K562 (cell line): ENCODE results near the gene SOX15. TPM values are rescaled to one million over a fixed set of nuclear protein-coding genes. Genes with fewer than 3 reads are reported as not detected.

Experiments used
- ATAC-seq: fragments of 200-7000 bp; cut with Tn5 transposase; 3 replicates; pipeline ENCODE4 v1.9.1; 2020; ENCODE audit warnings: moderate library complexity
- BruUV-seq: library from RNA; stranded (reverse); fragments of 400-500 nt; replicated peaks from 2 replicates; lab custom pipeline; 2021; lab: Mats Ljungman, UMichigan
- CTCF ChIA-PET: fragments of 300-600 bp; formaldehyde crosslinking; extraction: SDS; loops from one replicate; lab custom pipeline; 2021; ENCODE audit warnings: low intra/inter-chr PET ratio; lab: Yijun Ruan, JAX
- POLR2A ChIA-PET: fragments of 300-600, 350-650 bp; sonication (Branson Sonifier 250); formaldehyde crosslinking; extraction: SDS; loops from one replicate; lab custom pipeline; 2021; ENCODE audit warnings: antibody characterized with exemption, inconsistent platforms; lab: Yijun Ruan, JAX
- DNase-seq, 4 experiments: peaks; one replicate each; pipeline versions ENCODE4 v3.0.0 to v3.0.0-alpha.2; 2011 to 2018; ENCODE audit warnings: low spot score in 3 of 4, mixed read lengths in 3 of 4; ENCODE audit errors: extremely low read depth in 1 of 4
- FAIRE-seq: peaks from 2 replicates; lab custom pipeline; 2011; peaks lifted over from hg19 to GRCh38; lab: Jason Lieb, UNC
- H2AFZ ChIP-seq: 2 replicates; pipeline ENCODE4 v1.6.0; 2011; ENCODE audit warnings: low read depth, low read length, control low read depth, inconsistent platforms
- H3K27ac ChIP-seq: fragments of 200-600 bp; 3 replicates; pipeline ENCODE4 v1.8.0; 2011; ENCODE audit warnings: low read depth, mild to moderate bottlenecking, control low read depth, inconsistent platforms, low read length, moderate library complexity, mixed read lengths; ENCODE audit errors: extremely low read depth
- H3K27me3 ChIP-seq, 2 experiments: fragments of 300-600 bp in 1 of 2; 2 replicates in 1 of 2; 3 replicates in 1 of 2; pipeline versions ENCODE4 v1.6.0 to v1.8.0; 2011; ENCODE audit warnings: inconsistent platforms in 2 of 2, low read length in 2 of 2, mild to moderate bottlenecking in 1 of 2, mixed read lengths in 1 of 2, moderate library complexity in 1 of 2; ENCODE audit not compliant: control insufficient read depth in 2 of 2, insufficient read depth in 2 of 2
- H3K36me3 ChIP-seq: fragments of 300-600 bp; 3 replicates; pipeline ENCODE4 v1.8.0; 2011; ENCODE audit warnings: mild to moderate bottlenecking, low read length, inconsistent platforms; ENCODE audit not compliant: control insufficient read depth, insufficient read depth
- H3K4me1 ChIP-seq, 2 experiments: fragments of 200-600 bp in 1 of 2; replicated peaks in 1 of 2; 2 replicates in 1 of 2; 3 replicates in 1 of 2; pipeline versions ENCODE4 v1.5.1 to v1.8.0; 2011; ENCODE audit warnings: inconsistent platforms in 2 of 2, low read length in 2 of 2, mild to moderate bottlenecking in 1 of 2, mixed read lengths in 1 of 2, moderate library complexity in 1 of 2; ENCODE audit not compliant: control insufficient read depth in 2 of 2, insufficient read depth in 2 of 2
- H3K4me2 ChIP-seq: 2 replicates; pipeline ENCODE4 v1.6.1; 2011; ENCODE audit warnings: low read length, control low read depth, inconsistent platforms, mixed read lengths; ENCODE audit not compliant: insufficient read depth
- H3K4me3 ChIP-seq: fragments of 200-600 bp; sonication (generic), shearing (Covaris generic); 2 replicates; pipeline ENCODE4 v1.5.1; 2016; ENCODE audit warnings: control low read depth, inconsistent platforms
- H3K79me2 ChIP-seq: fragments of 200-600 bp; 3 replicates; pipeline ENCODE4 v1.8.0; 2011; ENCODE audit warnings: low read length, inconsistent platforms; ENCODE audit not compliant: control insufficient read depth, insufficient read depth
- H3K9ac ChIP-seq, 2 experiments: 2 replicates each; pipeline versions ENCODE4 v1.6.0 to v1.6.1; 2011; ENCODE audit warnings: low read depth in 2 of 2, low read length in 2 of 2, control low read depth in 1 of 2, inconsistent platforms in 1 of 2, mild to moderate bottlenecking in 1 of 2, mixed read lengths in 1 of 2; ENCODE audit not compliant: insufficient read depth in 1 of 2
- H3K9me1 ChIP-seq: one replicate; pipeline ENCODE4 v1.6.0; 2011; ENCODE audit warnings: inconsistent platforms, mild to moderate bottlenecking, low read length, moderate library complexity; ENCODE audit not compliant: control insufficient read depth, insufficient read depth
- H3K9me3 ChIP-seq: replicated peaks from 2 replicates; pipeline ENCODE4 v1.5.1; 2011; ENCODE audit warnings: low read depth, low read length, inconsistent platforms; ENCODE audit not compliant: control insufficient read depth, insufficient read depth
- H4K20me1 ChIP-seq: replicated peaks from 2 replicates; pipeline ENCODE4 v1.6.1; 2011; ENCODE audit warnings: low read length, inconsistent platforms, mixed read lengths; ENCODE audit not compliant: control insufficient read depth, insufficient read depth
- BDP1 ChIP-seq: IDR thresholded peaks from 3 replicates; pipeline ENCODE4 v1.6.1; 2011; ENCODE audit not compliant: insufficient read length, insufficient read depth
- CCNT2 ChIP-seq: IDR thresholded peaks from 2 replicates; pipeline ENCODE4 v1.6.1; 2011; ENCODE audit warnings: borderline replicate concordance, low read depth, mild to moderate bottlenecking, moderate library complexity, mixed read lengths, low read length; ENCODE audit not compliant: insufficient read length; ENCODE audit errors: extremely low read depth
- EGR1 ChIP-seq: fragments of 450-650 bp; conservative IDR thresholded peaks from 2 replicates; pipeline ENCODE4 v1.6.1; 2017; ENCODE audit warnings: mild to moderate bottlenecking
- EP300 ChIP-seq: IDR thresholded peaks from 2 replicates; pipeline ENCODE4 v1.6.1; 2012; ENCODE audit warnings: low read length, improper control_type of control experiment
- HDAC1 ChIP-seq, 2 experiments: fragments of 450-650 bp; IDR thresholded peaks; 2 replicates each; pipeline ENCODE4 v1.6.1; 2016 to 2017; ENCODE audit warnings: inconsistent platforms in 1 of 2, mild to moderate bottlenecking in 1 of 2, moderate library complexity in 1 of 2
- HOXB6 ChIP-seq: fragments of 250-450 bp; sonication (Bioruptor Pico); IDR thresholded peaks from 2 replicates; pipeline ENCODE4 v1.5.1; 2022; ENCODE audit warnings: mild to moderate bottlenecking, borderline replicate concordance
- POLR2A ChIP-seq: fragments of 450-650 bp; conservative IDR thresholded peaks from 2 replicates; pipeline ENCODE4 v1.6.1; 2016
- POLR2B ChIP-seq: fragments of 450-650 bp; IDR thresholded peaks from 2 replicates; pipeline ENCODE4 v1.6.1; 2018; ENCODE audit warnings: low read depth; ENCODE audit not compliant: partially characterized antibody
- PURB ChIP-seq: sonication (generic); formaldehyde crosslinking; IDR thresholded peaks from 2 replicates; pipeline ENCODE4 v1.9.0; 2021; ENCODE audit warnings: low read depth, mild to moderate bottlenecking, missing genetic modification reagents
- RBFOX2 ChIP-seq: fragments of 200-400 bp; formaldehyde crosslinking; IDR thresholded peaks from 2 replicates; pipeline ENCODE4 v1.6.1; 2017; ENCODE audit warnings: low read depth, mild to moderate bottlenecking, low read length, moderate library complexity
- SMARCA5 ChIP-seq: fragments of 450-650 bp; IDR thresholded peaks from 2 replicates; pipeline ENCODE4 v1.6.1; 2016
- SNRNP70 ChIP-seq: fragments of 200-400 bp; formaldehyde crosslinking; optimal IDR thresholded peaks from 2 replicates; pipeline ENCODE3; 2017; ENCODE audit warnings: low read depth, low read length
- TCF3 ChIP-seq: sonication (generic); formaldehyde crosslinking; IDR thresholded peaks from 2 replicates; pipeline ENCODE4 v1.4.0; 2020; ENCODE audit warnings: mild to moderate bottlenecking, missing genetic modification reagents
- WGBS: fragments of 100-300 bp; shearing (Covaris generic); methylation state at CpG from one replicate; pipeline ENCODE4 v1.1.6; 2016; ENCODE audit warnings: low coverage, mixed read lengths; ENCODE audit not compliant: insufficient coverage; ENCODE audit errors: missing lambda C conversion rate; 5-methylcytosine and 5-hydroxymethylcytosine counted together
- in situ Hi-C: fragments of 300-500 bp; cut with MboI; formaldehyde crosslinking; loops from 4 replicates; pipeline ENCODE4 v1.15.0; 2018; ENCODE audit warnings: inconsistent platforms, mixed read lengths
- intact Hi-C: fragments of 100-400 bp; cut with micrococcal nuclease; formaldehyde crosslinking; loops from 2 replicates; pipeline ENCODE4 v1.14.2; 2022
- polyA plus RNA-seq, 8 experiments: library from polyadenylated mRNA; depleted of rRNA in 4 of 8; stranded (reverse) in 5 of 8; unstranded in 3 of 8; fragments of >200 nt; fragmentation: Nextera tagmentation in 2 of 8; fragmentation: Illumina TruSeq in 1 of 8; extraction: Ambion mirVana in 2 of 8; extraction: Trizol in 1 of 8; gene quantifications; 2 replicates each; pipeline versions ENCODE4 v1.2.1 to v1.2.3, GENCODE V29; 2011 to 2014; ENCODE audit warnings: inconsistent platforms in 1 of 8, missing spikeins in 1 of 8
- total RNA-seq, 7 experiments: library from RNA; depleted of rRNA in 6 of 7; stranded (reverse); fragments of >200 nt in 6 of 7; fragmentation: Illumina TruSeq in 2 of 7; extraction: Trizol in 2 of 7; gene quantifications; 2 replicates each; pipeline versions ENCODE4 v1.2.1 to v1.2.3, GENCODE V29; 2011 to 2021; ENCODE audit warnings: low replicate concordance in 1 of 7
- TF ChIP-seq, protein P1 (sequence below): fragments of 450-650 bp; IDR thresholded peaks from 2 replicates; pipeline ENCODE4 v1.7.1; 2018; ENCODE audit warnings: mild to moderate bottlenecking, low read depth; ENCODE audit not compliant: partially characterized antibody
- TF ChIP-seq, protein P2 (sequence below): sonication (generic); IDR thresholded peaks from 2 replicates; pipeline ENCODE4 v1.6.1; 2016
- TF ChIP-seq, protein P3 (sequence below), 3 experiments: fragments of 200-800 bp in 1 of 3; sonication (Bioruptor generic) in 1 of 3; sonication (generic) in 1 of 3; formaldehyde crosslinking in 1 of 3; IDR thresholded peaks; 2 replicates each; pipeline versions ENCODE4 v1.6.1 to v1.8.0; 2016 to 2022; ENCODE audit warnings: mild to moderate bottlenecking in 2 of 3, missing compliant biosample characterization in 2 of 3, missing genetic modification characterization in 2 of 3, missing genetic modification reagents in 1 of 3

SOX15 gene
- total and polyA plus RNA-seq, 9 of the 15 experiments (the other 6 are each of a cell fraction or from before 2014, with no cell fraction given): 0.07 to 0.33 (median 0.19) TPM; not detected in 5

DNA sequence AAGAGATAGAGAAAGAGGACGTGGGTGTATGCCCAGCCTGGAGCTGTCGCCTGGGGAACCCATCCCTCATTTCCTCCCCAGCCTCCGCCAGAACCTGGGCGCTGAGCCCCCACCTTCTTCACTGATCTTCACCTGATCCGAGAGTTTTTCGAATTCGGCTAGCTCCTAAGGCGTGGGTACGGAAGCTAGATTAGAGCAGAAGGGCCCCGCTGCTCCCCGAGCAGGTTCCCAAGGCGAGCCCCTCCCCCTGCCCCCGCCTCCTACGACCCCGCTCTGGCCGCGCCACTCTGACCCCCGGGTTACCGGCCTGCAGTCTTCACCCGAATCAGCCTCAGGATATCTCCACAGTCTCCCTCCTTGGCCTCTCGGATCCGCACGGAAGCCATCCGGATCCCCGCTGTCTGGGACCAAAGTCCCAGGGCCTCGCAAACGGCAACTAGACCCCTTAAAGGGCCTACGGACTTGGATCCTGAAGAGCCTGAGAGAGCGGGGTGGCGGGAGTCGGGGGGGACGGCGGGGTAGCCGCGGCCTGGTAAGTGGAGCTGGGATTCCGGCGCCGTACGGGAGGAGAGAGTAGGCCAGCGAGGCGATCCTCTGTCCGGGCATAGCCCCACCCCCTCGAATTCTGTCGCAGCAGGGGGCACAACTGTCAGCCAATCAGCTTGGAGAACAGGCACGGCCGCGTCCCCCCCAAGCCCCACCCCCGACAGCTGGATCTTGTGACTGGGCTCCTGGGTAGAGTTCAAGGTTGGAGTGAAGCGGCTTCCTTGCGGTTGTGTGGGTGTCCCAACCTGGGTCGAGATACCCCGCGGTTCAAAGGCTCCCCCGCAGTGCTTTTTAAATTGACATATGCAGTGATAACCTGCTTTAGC lies 37.6 kb upstream of the SOX15 start, which contains the start of gene SAT2:
Gene SAT2 (minus strand): TSS at position 572 of the 872 bp plus-strand sequence. CDS start 186 bp downstream, at position 386.
- peaks cover 0 to 17% of the 10 kb centered on the region in 2 experiments; a peak in 4 of 5 replicates for H3K4me1 ChIP-seq
- H3K4me2 ChIP-seq: peak within 1 kb of the TSS; percentile 77
- ChIA-PET CTCF (no interaction called here), POLR2A (interaction anchor here (0.6 to 3.5 kb wide), 10 partner anchors 9 to 273 kb away, joined by 3 to 38 read pairs (median 4); partner anchors contain the start of genes FXR2, TMEM95, TP53 and WRAP53)
- in situ Hi-C loops (no loop called here), intact Hi-C loops (no loop called here)
- H3K4me3 ChIP-seq: peak within 1 kb of the TSS; percentile 51
- WGBS: 1% methylated on average over 19 of the region's 54 CpGs
- H3K9ac ChIP-seq: peak within 1 kb of the TSS; percentile 51 to 92; a peak in 2 of 4 replicates
- BruUV-seq: TSS peak; percentile 81
- H2AFZ ChIP-seq: peak within 1 kb of the TSS; percentile 84
- H4K20me1 ChIP-seq: no peaks in the 10 kb centered on the region
- FAIRE-seq (peak; percentile 95), ATAC-seq (peak; percentile 93), DNase-seq (peak; percentile 95 to 98 (median 98))
- H3K36me3 ChIP-seq: no peaks in the 10 kb centered on the region
- H3K27ac ChIP-seq: peak within 1 kb of the TSS; percentile 31; the same call in 2 of the 3 replicates
- H3K9me1 ChIP-seq: no peaks in the 10 kb centered on the region
- H3K9me3 ChIP-seq: no peaks in the 10 kb centered on the region
- no peaks in the 10 kb centered on the region for H3K79me2 ChIP-seq
- no peaks in the 10 kb centered on the region for H3K27me3 ChIP-seq
- TF ChIP-seq SMARCA5 (no peak), CCNT2 (peak; percentile 53), BDP1 (no peak), TCF3 (CRISPR knock-in tag) (peak; percentile 39; the same call in 1 of the 2 replicates), POLR2B (peak; percentile 32), EGR1 (peak; percentile 95), PURB (CRISPR knock-in tag) (no peak), POLR2A (peak; percentile 42; the same call in 1 of the 2 replicates), RBFOX2 (peak; percentile 61), HOXB6 (CRISPR knock-in tag) (no peak), EP300 (peak; percentile 42; the same call in 1 of the 2 replicates), HDAC1 (IDR thresholded peaks at IDR 0.05) (0 out of 4 replicates have a peak, but pooled peaks of 1 of the 2 experiments have one; percentile 41), SNRNP70 (no peak)
- TF ChIP-seq, protein P1, sequence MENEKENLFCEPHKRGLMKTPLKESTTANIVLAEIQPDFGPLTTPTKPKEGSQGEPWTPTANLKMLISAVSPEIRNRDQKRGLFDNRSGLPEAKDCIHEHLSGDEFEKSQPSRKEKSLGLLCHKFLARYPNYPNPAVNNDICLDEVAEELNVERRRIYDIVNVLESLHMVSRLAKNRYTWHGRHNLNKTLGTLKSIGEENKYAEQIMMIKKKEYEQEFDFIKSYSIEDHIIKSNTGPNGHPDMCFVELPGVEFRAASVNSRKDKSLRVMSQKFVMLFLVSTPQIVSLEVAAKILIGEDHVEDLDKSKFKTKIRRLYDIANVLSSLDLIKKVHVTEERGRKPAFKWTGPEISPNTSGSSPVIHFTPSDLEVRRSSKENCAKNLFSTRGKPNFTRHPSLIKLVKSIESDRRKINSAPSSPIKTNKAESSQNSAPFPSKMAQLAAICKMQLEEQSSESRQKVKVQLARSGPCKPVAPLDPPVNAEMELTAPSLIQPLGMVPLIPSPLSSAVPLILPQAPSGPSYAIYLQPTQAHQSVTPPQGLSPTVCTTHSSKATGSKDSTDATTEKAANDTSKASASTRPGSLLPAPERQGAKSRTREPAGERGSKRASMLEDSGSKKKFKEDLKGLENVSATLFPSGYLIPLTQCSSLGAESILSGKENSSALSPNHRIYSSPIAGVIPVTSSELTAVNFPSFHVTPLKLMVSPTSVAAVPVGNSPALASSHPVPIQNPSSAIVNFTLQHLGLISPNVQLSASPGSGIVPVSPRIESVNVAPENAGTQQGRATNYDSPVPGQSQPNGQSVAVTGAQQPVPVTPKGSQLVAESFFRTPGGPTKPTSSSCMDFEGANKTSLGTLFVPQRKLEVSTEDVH: no peak
- TF ChIP-seq, protein P2, sequence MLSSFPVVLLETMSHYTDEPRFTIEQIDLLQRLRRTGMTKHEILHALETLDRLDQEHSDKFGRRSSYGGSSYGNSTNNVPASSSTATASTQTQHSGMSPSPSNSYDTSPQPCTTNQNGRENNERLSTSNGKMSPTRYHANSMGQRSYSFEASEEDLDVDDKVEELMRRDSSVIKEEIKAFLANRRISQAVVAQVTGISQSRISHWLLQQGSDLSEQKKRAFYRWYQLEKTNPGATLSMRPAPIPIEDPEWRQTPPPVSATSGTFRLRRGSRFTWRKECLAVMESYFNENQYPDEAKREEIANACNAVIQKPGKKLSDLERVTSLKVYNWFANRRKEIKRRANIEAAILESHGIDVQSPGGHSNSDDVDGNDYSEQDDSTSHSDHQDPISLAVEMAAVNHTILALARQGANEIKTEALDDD: no peak
- TF ChIP-seq, protein P3, sequence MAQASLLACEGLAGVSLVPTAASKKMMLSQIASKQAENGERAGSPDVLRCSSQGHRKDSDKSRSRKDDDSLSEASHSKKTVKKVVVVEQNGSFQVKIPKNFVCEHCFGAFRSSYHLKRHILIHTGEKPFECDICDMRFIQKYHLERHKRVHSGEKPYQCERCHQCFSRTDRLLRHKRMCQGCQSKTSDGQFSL (CRISPR knock-in tag; IDR thresholded peaks at IDR 0.05): peak; percentile 84
- TF ChIP-seq, protein P3 (tag; IDR thresholded peaks at IDR 0.05): peak in 1 of 2 experiments; percentile 63; a peak in 2 of 4 replicates
